HG02642 (cell line): ENCODE data around the gene BEND3.
"Not testable (repeated sequence)": the region's sequence is repeated elsewhere in the genome, so short reads cannot be mapped to it uniquely, and the experiment has no call there.

Source experiments
- ATAC-seq: cut with Tn5 transposase; IDR thresholded peaks from one replicate; pipeline ENCODE4 v1.9.1; 2021; ENCODE audit warnings: mild to moderate bottlenecking; ENCODE audit not compliant: unreplicated experiment, poor library complexity

The BEND3 gene

GRCh38 chr6:107114926-107115694 is at the start of gene BEND3:
BEND3 (minus strand) TSS chr6:107115515; CDS start chr6:107099285, 16,230 bp downstream.
- ATAC-seq = peak; percentile 23

GRCh38 chr6:107164299-107164698 is 49.0 kb upstream of the BEND3 start:
- ATAC-seq = not testable (repeated sequence)

- ATAC-seq = no peak
These were observed 46.2 kb upstream of the BEND3 start for GRCh38 chr6:107161521-107161920.

- no peak for ATAC-seq
These were observed 41.3 kb upstream of the BEND3 start for GRCh38 chr6:107156617-107157016.

GRCh38 chr6:107154801-107155160 is 39.5 kb upstream of the BEND3 start:
- no peak for ATAC-seq

- ATAC-seq = no peak
These were observed 39.0 kb upstream of the BEND3 start for GRCh38 chr6:107154131-107154800.

- no peak for ATAC-seq
These were observed 37.5 kb upstream of the BEND3 start for GRCh38 chr6:107152638-107153430.

- no peak for ATAC-seq
These were observed 29.4 kb upstream of the BEND3 start for GRCh38 chr6:107144666-107145065.

- no peak for ATAC-seq
These were observed 28.7 kb upstream of the BEND3 start for GRCh38 chr6:107144014-107144413.

GRCh38 chr6:107140581-107140980 is 25.3 kb upstream of the BEND3 start:
- ATAC-seq = no peak

GRCh38 chr6:107136324-107136723 is 21.0 kb upstream of the BEND3 start:
- ATAC-seq = not testable (repeated sequence)

- ATAC-seq = not testable (repeated sequence)
These were observed 19.8 kb upstream of the BEND3 start for GRCh38 chr6:107135048-107135680.

GRCh38 chr6:107132330-107132954 is 17.1 kb upstream of the BEND3 start:
- ATAC-seq = no peak

GRCh38 chr6:107129370-107129925 is 14.1 kb upstream of the BEND3 start:
- ATAC-seq = no peak

- no peak for ATAC-seq
These were observed 13.3 kb upstream of the BEND3 start for GRCh38 chr6:107128577-107128976.

- ATAC-seq = no peak
These were observed 12.9 kb upstream of the BEND3 start for GRCh38 chr6:107128175-107128574.

GRCh38 chr6:107125771-107126170 is 10.5 kb upstream of the BEND3 start:
- no peak for ATAC-seq

- ATAC-seq = peak; percentile 90
These were observed 9.6 kb upstream of the BEND3 start for GRCh38 chr6:107124934-107125348.

GRCh38 chr6:107123501-107123900 is 8.2 kb upstream of the BEND3 start:
- no peak for ATAC-seq

GRCh38 chr6:107122748-107123147 is 7.4 kb upstream of the BEND3 start:
- no peak for ATAC-seq
